ENCODE measurements around the gene TMED10.
"Not testable (repeated sequence)": the region's sequence is repeated elsewhere in the genome, so short reads cannot be mapped to it uniquely, and the experiment has no call there.

Gene TMED10

GRCh38 chr14:75162631-75163030, 13.8 kb downstream of the TMED10 start:
- no peak for TF ChIP-seq GATA1 (IDR thresholded peaks at IDR 0.05; ENCODE audit: low read depth, low read length)
- no peak for TF ChIP-seq POLR2A (IDR thresholded peaks at IDR 0.05; ENCODE audit: low read length)
- no peak for DNase-seq

GRCh38 chr14:75158843-75159614, 17.4 kb downstream of the TMED10 start:
- no peak for DNase-seq
- TF ChIP-seq GATA1 (IDR thresholded peaks at IDR 0.05; ENCODE audit: low read depth, low read length) (no peak), POLR2A (IDR thresholded peaks at IDR 0.05; ENCODE audit: low read length) (no peak)

GRCh38 chr14:75156901-75157300, 19.5 kb downstream of the TMED10 start:
- no peak for TF ChIP-seq POLR2A (IDR thresholded peaks at IDR 0.05; ENCODE audit: low read length)
- TF ChIP-seq GATA1 (IDR thresholded peaks at IDR 0.05; ENCODE audit: low read depth, low read length): no peak
- DNase-seq: no peak

- DNase-seq: no peak
- TF ChIP-seq GATA1 (IDR thresholded peaks at IDR 0.05; ENCODE audit: low read depth, low read length) (no peak), POLR2A (IDR thresholded peaks at IDR 0.05; ENCODE audit: low read length) (no peak)
These were observed 20.3 kb downstream of the TMED10 start for GRCh38 chr14:75156111-75156510.

GRCh38 chr14:75155169-75155568, 21.2 kb downstream of the TMED10 start:
- DNase-seq: no peak
- TF ChIP-seq POLR2A (IDR thresholded peaks at IDR 0.05; ENCODE audit: low read length) (no peak), GATA1 (IDR thresholded peaks at IDR 0.05; ENCODE audit: low read depth, low read length) (no peak)

- no peak for TF ChIP-seq GATA1 (IDR thresholded peaks at IDR 0.05; ENCODE audit: low read depth, low read length)
- TF ChIP-seq POLR2A (IDR thresholded peaks at IDR 0.05; ENCODE audit: low read length): no peak
- DNase-seq: no peak
These were observed 23.1 kb downstream of the TMED10 start for GRCh38 chr14:75153295-75153694.

GRCh38 chr14:75151851-75152250, 24.6 kb downstream of the TMED10 start:
- no peak for DNase-seq
- TF ChIP-seq GATA1 (IDR thresholded peaks at IDR 0.05; ENCODE audit: low read depth, low read length) (no peak), POLR2A (IDR thresholded peaks at IDR 0.05; ENCODE audit: low read length) (no peak)

- not testable (repeated sequence) for DNase-seq
These were observed 25.8 kb downstream of the TMED10 start for GRCh38 chr14:75150637-75151036.

- TF ChIP-seq GATA1 (IDR thresholded peaks at IDR 0.05; ENCODE audit: low read depth, low read length): no peak
- TF ChIP-seq POLR2A (IDR thresholded peaks at IDR 0.05; ENCODE audit: low read length): no peak
- no peak for DNase-seq
These were observed 26.3 kb downstream of the TMED10 start for GRCh38 chr14:75150150-75150549.

- TF ChIP-seq POLR2A (IDR thresholded peaks at IDR 0.05; ENCODE audit: low read length) (no peak), GATA1 (IDR thresholded peaks at IDR 0.05; ENCODE audit: low read depth, low read length) (no peak)
- DNase-seq: peak; percentile 54 to 77
These were observed 28.9 kb downstream of the TMED10 start for GRCh38 chr14:75147423-75148071.

- TF ChIP-seq POLR2A (IDR thresholded peaks at IDR 0.05; ENCODE audit: low read length) (no peak), GATA1 (IDR thresholded peaks at IDR 0.05; ENCODE audit: low read depth, low read length) (no peak)
- DNase-seq: no peak
These were observed 31.5 kb downstream of the TMED10 start for GRCh38 chr14:75144944-75145343.

- no peak for TF ChIP-seq GATA1 (IDR thresholded peaks at IDR 0.05; ENCODE audit: low read depth, low read length)
- no peak for TF ChIP-seq POLR2A (IDR thresholded peaks at IDR 0.05; ENCODE audit: low read length)
- DNase-seq: no peak
These were observed 32.5 kb downstream of the TMED10 start for GRCh38 chr14:75143761-75144527.

- TF ChIP-seq POLR2A (IDR thresholded peaks at IDR 0.05; ENCODE audit: low read length): no peak
- TF ChIP-seq GATA1 (IDR thresholded peaks at IDR 0.05; ENCODE audit: low read depth, low read length): no peak
- DNase-seq: no peak
These were observed 33.9 kb downstream of the TMED10 start for GRCh38 chr14:75142494-75142893.

- peak; percentile 31 for DNase-seq
These were observed 34.4 kb downstream of the TMED10 start for GRCh38 chr14:75141967-75142366.

More at GRCh38 chr14:75141967-75142366, 34.4 kb downstream of the TMED10 start:
- TF ChIP-seq POLR2A (IDR thresholded peaks at IDR 0.05; ENCODE audit: low read length): no peak
- no peak for TF ChIP-seq GATA1 (IDR thresholded peaks at IDR 0.05; ENCODE audit: low read depth, low read length)

Data from erythroblast (primary cell).